ELF-1 (cell line): Measurements from ENCODE around the gene IL17RB.

Experiments
- DNase-seq: peaks from one replicate; pipeline ENCODE4 v3.0.0-alpha.2; 2016; ENCODE audit warnings: low read depth, low spot score

Gene IL17RB

GRCh38 chr3:53858096-53858741 is 11.9 kb downstream of the IL17RB start:
- DNase-seq = no peak

- no peak for DNase-seq
Observed at GRCh38 chr3:53859178-53859577, 12.8 kb downstream of the IL17RB start.

- DNase-seq = no peak
Observed at GRCh38 chr3:53860196-53860595, 13.8 kb downstream of the IL17RB start.

- DNase-seq = no peak
Observed at GRCh38 chr3:53862241-53862640, 15.9 kb downstream of the IL17RB start.

- no peak for DNase-seq
Observed at GRCh38 chr3:53863145-53863544, 16.8 kb downstream of the IL17RB start.

GRCh38 chr3:53865732-53866499 is 19.5 kb downstream of the IL17RB start:
- no peak for DNase-seq

- peak; percentile 19 for DNase-seq
Observed at GRCh38 chr3:53880396-53881345, 34.3 kb downstream of the IL17RB start.

GRCh38 chr3:53881691-53882593 is 35.6 kb downstream of the IL17RB start, which contains the start of gene ACTR8:
Gene ACTR8, minus strand, starts transcription at chr3:53882152. Its CDS starts 51 bp downstream, at chr3:53882101.
- DNase-seq = peak; percentile 93

- DNase-seq = no peak
Observed at GRCh38 chr3:53883008-53883407, 36.6 kb downstream of the IL17RB start.

- DNase-seq = no peak
Observed at GRCh38 chr3:53884623-53885022, 38.3 kb downstream of the IL17RB start.

GRCh38 chr3:53885239-53885638 is 38.9 kb downstream of the IL17RB start:
- DNase-seq = no peak

- no peak for DNase-seq
Observed at GRCh38 chr3:53887446-53887845, 41.1 kb downstream of the IL17RB start.

GRCh38 chr3:53888232-53888631 is 41.9 kb downstream of the IL17RB start:
- DNase-seq = no peak

GRCh38 chr3:53890726-53891475 is 44.5 kb downstream of the IL17RB start:
- DNase-seq = peak; percentile 58

- peak; percentile 100 for DNase-seq
Observed at GRCh38 chr3:53891497-53892285, 45.3 kb downstream of the IL17RB start, which contains the start of gene SELENOK. Gene SELENOK, minus strand, starts transcription at chr3:53891859.

GRCh38 chr3:53892286-53892637 is 45.9 kb downstream of the IL17RB start:
- no peak for DNase-seq

- no peak for DNase-seq
Observed at GRCh38 chr3:53899750-53900149, 53.4 kb downstream of the IL17RB start.

- DNase-seq = no peak
Observed at GRCh38 chr3:53900666-53901331, 54.4 kb downstream of the IL17RB start.

GRCh38 chr3:53902067-53902466 is 55.7 kb downstream of the IL17RB start:
- DNase-seq = no peak
